Upper lobe of left lung (tissue), 6 donors: ENCODE measurements around the gene ACTR1B. TPM values are rescaled to one million over a fixed set of nuclear protein-coding genes. Genes with fewer than 3 reads are reported as not detected.
A peak's percentile ranks its signal among the peaks of the same experiment; 100 is the strongest.

Source experiments
- ATAC-seq, 2 donors: fragments of 200-7000 bp; cut with Tn5 transposase; one replicate each; pipeline ENCODE4 v1.9.1; 2022; ENCODE audit warnings: mild to moderate bottlenecking in 2 of 2, moderate library complexity in 2 of 2; ENCODE audit not compliant: low FRiP score in 2 of 2
- DNase-seq, 2 donors: peaks; one replicate each; pipeline ENCODE4 v3.0.0-alpha.2; 2019 to 2020
- H3K27ac ChIP-seq, 4 donors: fragments of 200-600 bp; sonication (generic); one replicate each; pipeline ENCODE4 v1.5.1; 2016 to 2019
- H3K27me3 ChIP-seq, 4 donors: fragments of 200-600 bp; sonication (generic); one replicate each; pipeline ENCODE4 v1.5.1; 2017 to 2019
- H3K36me3 ChIP-seq, 4 donors: fragments of 200-600 bp; sonication (generic); one replicate each; pipeline ENCODE4 v1.5.1; 2016 to 2019
- H3K4me1 ChIP-seq, 4 donors: fragments of 200-600 bp; sonication (generic); one replicate each; pipeline ENCODE4 v1.5.1; 2018 to 2019
- H3K4me3 ChIP-seq, 4 donors: fragments of 200-600 bp; sonication (generic); one replicate each; pipeline ENCODE4 v1.5.1; 2017 to 2019; ENCODE audit warnings: mild to moderate bottlenecking in 2 of 4, moderate library complexity in 1 of 4
- H3K9me3 ChIP-seq, 4 donors: fragments of 200-600 bp; sonication (generic); one replicate each; pipeline ENCODE4 v1.5.1; 2018 to 2019
- EP300 ChIP-seq, 4 donors: sonication (generic); formaldehyde crosslinking; IDR thresholded peaks; one replicate each; pipeline ENCODE4 v1.5.1; 2017; ENCODE audit warnings: antibody characterized with exemption in 4 of 4, control low read depth in 2 of 4
- POLR2A ChIP-seq, 4 donors: fragments of 450-650 bp; IDR thresholded peaks; one replicate each; pipeline ENCODE4 v1.5.1; 2016 to 2017; ENCODE audit warnings: antibody characterized with exemption in 4 of 4, mild to moderate bottlenecking in 2 of 4
- POLR2AphosphoS5 ChIP-seq, 2 donors: sonication (generic); formaldehyde crosslinking; IDR thresholded peaks; one replicate each; pipeline ENCODE4 v1.5.1; 2017; ENCODE audit warnings: antibody characterized with exemption in 2 of 2
- WGBS, 2 donors: methylation state at CpG; one replicate each; pipeline ENCODE4 v1.1.5; 2017 to 2018; 5-methylcytosine and 5-hydroxymethylcytosine counted together
- total RNA-seq, 6 donors: library from RNA; depleted of rRNA in 4 of 6; stranded (reverse); fragments of >200 nt in 4 of 6; gene quantifications; one replicate each; pipeline versions ENCODE4 v1.1.0 to v1.2.1, GENCODE V29; 2016 to 2021
- TF ChIP-seq, protein P1 (sequence below), 6 experiments: fragments of 450-650 bp in 4 of 6; fragments of 200-600 bp in 2 of 6; sonication (generic) in 2 of 6; IDR thresholded peaks; one replicate each; pipeline ENCODE4 v1.5.1; 2016 to 2019; ENCODE audit warnings: antibody characterized with exemption in 6 of 6
- donor health status: DM: no; HTN: no; CAD: no; lungs with moderate emphysema.
- donor health status: DM: no; HTN: yes; CAD: no; lungs with severe emphysema.

ACTR1B gene
- total RNA-seq, 6 donors from 2014 or later: 63.9 to 83.0 (median 69.9) TPM

DNA sequence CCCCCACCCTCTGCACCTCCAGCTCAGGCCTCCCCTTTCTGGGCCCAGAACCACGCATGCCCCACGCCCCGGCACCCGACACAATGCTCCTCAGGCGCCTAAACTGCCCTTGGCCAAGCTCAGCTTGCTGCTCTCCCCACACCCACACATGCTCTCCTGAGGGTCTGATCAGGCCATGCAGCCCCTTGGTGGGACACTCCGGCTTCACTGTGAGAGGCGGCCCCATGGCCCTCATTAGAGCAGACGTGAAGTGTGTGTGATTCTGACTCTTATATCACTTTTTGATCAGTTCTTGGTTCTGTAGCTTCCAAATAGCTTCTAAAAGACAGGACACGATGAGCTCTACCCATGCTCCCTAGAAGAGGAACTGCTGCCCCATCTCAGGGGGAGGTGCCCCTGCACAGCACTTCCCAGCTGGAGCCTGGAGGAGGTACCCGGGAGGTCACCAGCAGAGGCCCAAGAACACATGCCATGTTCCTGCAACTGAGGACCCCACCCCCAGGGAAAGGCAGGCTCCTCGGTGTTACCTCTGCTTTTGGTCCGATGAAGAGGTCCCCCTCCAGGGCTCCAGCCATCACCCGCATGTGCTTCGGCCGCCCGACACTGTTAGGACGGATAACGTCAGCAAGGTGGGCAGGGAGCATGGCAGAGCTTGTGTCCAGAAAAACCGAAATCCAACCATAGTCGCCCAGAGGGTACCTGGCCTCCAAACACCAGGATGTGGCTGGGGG is 3.6 kb downstream of the ACTR1B start:
- peaks cover 11 to 52% (median 39%) of the 10 kb centered on the region in 4 donors for H3K36me3 ChIP-seq
- no peak overlapping the region for H3K4me3 ChIP-seq
- no peak for TF ChIP-seq POLR2AphosphoS5 (IDR thresholded peaks at IDR 0.05)
- TF ChIP-seq, protein P1, sequence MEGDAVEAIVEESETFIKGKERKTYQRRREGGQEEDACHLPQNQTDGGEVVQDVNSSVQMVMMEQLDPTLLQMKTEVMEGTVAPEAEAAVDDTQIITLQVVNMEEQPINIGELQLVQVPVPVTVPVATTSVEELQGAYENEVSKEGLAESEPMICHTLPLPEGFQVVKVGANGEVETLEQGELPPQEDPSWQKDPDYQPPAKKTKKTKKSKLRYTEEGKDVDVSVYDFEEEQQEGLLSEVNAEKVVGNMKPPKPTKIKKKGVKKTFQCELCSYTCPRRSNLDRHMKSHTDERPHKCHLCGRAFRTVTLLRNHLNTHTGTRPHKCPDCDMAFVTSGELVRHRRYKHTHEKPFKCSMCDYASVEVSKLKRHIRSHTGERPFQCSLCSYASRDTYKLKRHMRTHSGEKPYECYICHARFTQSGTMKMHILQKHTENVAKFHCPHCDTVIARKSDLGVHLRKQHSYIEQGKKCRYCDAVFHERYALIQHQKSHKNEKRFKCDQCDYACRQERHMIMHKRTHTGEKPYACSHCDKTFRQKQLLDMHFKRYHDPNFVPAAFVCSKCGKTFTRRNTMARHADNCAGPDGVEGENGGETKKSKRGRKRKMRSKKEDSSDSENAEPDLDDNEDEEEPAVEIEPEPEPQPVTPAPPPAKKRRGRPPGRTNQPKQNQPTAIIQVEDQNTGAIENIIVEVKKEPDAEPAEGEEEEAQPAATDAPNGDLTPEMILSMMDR (IDR thresholded peaks at IDR 0.05): no peak
- TF ChIP-seq EP300 (IDR thresholded peaks at IDR 0.05): no peak
- no peaks in the 10 kb centered on the region for H3K9me3 ChIP-seq
- peaks cover 12 to 33% (median 28%) of the 10 kb centered on the region in 4 donors for H3K4me1 ChIP-seq
- no peaks in the 10 kb centered on the region for H3K27me3 ChIP-seq
- ATAC-seq: no peak
- no peak overlapping the region for H3K27ac ChIP-seq
- 91 to 96% methylated on average over 16 to 19 of the region's 20 CpGs for WGBS, 2 donors
- DNase-seq: peak in 1 of 2 donors; percentile 50

DNA sequence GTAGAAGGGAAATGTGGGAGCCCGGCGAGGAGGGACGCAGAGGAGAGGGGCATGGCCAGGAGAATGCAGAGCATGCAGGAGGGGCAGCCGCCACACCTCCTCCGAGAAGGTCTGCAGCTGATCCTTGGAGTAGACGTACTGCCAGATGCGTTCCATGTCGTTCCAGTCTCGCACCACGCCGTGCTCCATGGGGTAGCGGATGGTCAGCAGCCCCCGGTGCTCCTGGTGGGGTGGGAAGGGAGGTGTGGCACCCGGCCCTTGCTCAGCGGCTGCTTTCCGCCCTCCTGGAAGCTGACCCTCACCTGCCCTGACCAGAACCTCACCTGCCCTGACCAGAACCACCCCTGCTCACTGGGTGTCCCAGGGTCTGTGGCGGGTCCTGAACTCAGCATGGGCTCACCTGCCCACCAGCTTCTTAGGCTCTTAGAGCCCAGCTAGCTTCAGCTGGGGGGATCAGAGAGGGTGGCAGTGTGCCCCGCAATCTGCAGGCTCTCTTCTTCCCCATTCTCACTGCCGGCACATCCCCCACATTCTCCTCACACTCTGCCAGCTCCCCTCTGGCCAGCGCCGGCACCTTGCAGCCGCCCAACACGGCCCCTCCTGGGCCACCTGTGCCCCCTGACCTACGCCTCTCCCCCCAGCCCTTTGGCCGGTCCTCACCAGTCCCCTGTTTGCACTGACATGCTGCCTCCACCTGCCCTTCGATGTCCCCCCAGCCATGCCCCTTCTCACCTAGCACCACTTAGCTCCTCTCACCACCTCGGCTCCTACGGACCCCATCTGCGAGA is 4.4 kb downstream of the ACTR1B start:
- H3K27me3 ChIP-seq: no peaks in the 10 kb centered on the region
- TF ChIP-seq, protein P1 (IDR thresholded peaks at IDR 0.05): no peak
- TF ChIP-seq POLR2AphosphoS5 (IDR thresholded peaks at IDR 0.05) (no peak), POLR2A (IDR thresholded peaks at IDR 0.05) (no peak), EP300 (IDR thresholded peaks at IDR 0.05) (no peak)
- peak in 1 of 2 donors; percentile 64 for DNase-seq
- no peaks in the 10 kb centered on the region for H3K9me3 ChIP-seq
- no peak overlapping the region for H3K27ac ChIP-seq
- no peak for ATAC-seq
- 92 to 96% methylated on average over 29 of the region's 29 CpGs for WGBS, 2 donors
- H3K4me1 ChIP-seq: peaks cover 12 to 26% (median 23%) of the 10 kb centered on the region in 4 donors
- H3K36me3 ChIP-seq: peaks cover 11 to 59% (median 39%) of the 10 kb centered on the region in 4 donors
- H3K4me3 ChIP-seq: no peak overlapping the region

- H3K27me3 ChIP-seq: no peaks in the 10 kb centered on the region
- no peak overlapping the region for H3K27ac ChIP-seq
- 95 to 96% methylated on average over 13 of the region's 13 CpGs for whole genome bisulfite sequencing, 2 donors
- H3K9me3 ChIP-seq: no peaks in the 10 kb centered on the region
- DNase-seq: no peak
- no peak for ATAC-seq
- peaks cover 11 to 66% (median 40%) of the 10 kb centered on the region in 4 donors for H3K36me3 ChIP-seq
- H3K4me3 ChIP-seq: no peak overlapping the region
- peaks cover 12 to 26% (median 23%) of the 10 kb centered on the region in 4 donors for H3K4me1 ChIP-seq
- TF ChIP-seq POLR2AphosphoS5 (IDR thresholded peaks at IDR 0.05): no peak
Measured at GRCh38 chr2:97658691-97659157, 5.1 kb downstream of the ACTR1B start.

GRCh38 chr2:97657986-97658690 is 5.7 kb downstream of the ACTR1B start:
- DNase-seq (peak in 1 of 2 donors; percentile 72), ATAC-seq (no peak)
- no peaks in the 10 kb centered on the region for H3K9me3 ChIP-seq
- no peak overlapping the region for H3K4me3 ChIP-seq
- peaks cover 11 to 68% (median 40%) of the 10 kb centered on the region in 4 donors for H3K36me3 ChIP-seq
- no peak overlapping the region for H3K27ac ChIP-seq
- peaks cover 12 to 26% (median 22%) of the 10 kb centered on the region in 4 donors for H3K4me1 ChIP-seq
- WGBS, 2 donors: 94 to 97% methylated on average over 33 to 37 of the region's 37 CpGs
- no peak for TF ChIP-seq POLR2AphosphoS5 (IDR thresholded peaks at IDR 0.05)
- TF ChIP-seq, protein P1 (IDR thresholded peaks at IDR 0.05): no peak
- no peaks in the 10 kb centered on the region for H3K27me3 ChIP-seq
